GM12872 (cell line): ENCODE results near the gene POLR2A.

ENCODE experiments used
- CTCF ChIP-seq: IDR thresholded peaks from 3 replicates; pipeline ENCODE4 v1.5.1; 2011; ENCODE audit warnings: low read depth, mild to moderate bottlenecking, low read length, moderate library complexity; ENCODE audit not compliant: insufficient read depth

The POLR2A gene

GRCh38 chr17:7463372-7463846, 20.8 kb upstream of the POLR2A start:
- no peak for TF ChIP-seq CTCF

DNA sequence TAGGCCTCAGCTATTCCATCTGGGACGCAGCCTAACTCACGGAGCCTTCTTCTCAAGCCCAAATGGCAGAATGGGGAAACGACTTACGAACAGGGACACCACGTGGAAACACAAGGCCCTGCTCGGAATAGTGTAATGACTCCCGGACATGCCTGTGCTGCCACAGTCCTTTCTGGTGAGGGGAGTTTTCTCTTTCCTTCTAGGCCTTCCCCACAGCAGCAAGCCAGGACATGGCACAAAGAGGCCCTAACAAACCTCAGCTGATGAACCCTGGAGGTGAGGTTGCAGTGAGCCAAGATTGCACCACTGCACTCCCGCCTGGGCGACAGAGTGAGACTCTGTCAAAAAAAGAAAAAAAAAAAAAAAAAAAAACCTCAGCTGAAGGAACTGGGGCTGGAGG, 20.1 kb upstream of the POLR2A start:
- TF ChIP-seq CTCF = no peak

DNA sequence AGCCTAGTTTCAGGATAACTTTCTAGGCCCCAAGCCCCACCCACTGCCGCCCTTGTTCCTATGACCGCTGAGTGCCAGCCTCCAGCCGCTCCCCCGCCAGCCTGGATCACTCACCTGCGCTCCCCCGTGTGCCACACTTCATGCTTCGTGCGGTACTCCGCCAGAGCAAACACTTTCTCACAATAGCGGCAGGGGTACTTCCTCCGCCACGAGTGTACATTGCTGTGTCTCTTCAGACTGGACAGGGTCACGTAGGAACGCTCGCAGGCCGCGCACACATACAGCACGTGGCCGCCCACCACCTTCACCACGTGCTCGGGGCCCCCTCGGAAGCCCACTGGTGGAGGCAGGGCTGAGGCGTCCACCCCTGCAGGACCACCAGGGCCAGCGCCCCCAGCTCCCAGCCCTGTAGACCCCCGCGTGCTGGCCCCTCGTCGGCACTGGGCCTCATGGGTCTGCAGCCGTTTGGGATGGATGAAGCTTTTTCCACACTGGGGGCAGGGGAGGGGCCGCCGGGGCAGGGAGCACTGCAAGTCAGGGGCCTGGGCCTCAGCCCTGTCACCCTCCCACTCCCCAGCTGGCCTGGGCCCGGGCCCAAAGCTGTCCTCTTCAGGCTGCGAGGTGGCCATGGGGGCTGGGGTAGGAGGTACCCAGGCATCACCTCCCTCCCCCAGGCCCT, 18.4 kb upstream of the POLR2A start:
- no peak for TF ChIP-seq CTCF

- no peak for TF ChIP-seq CTCF
Measured at GRCh38 chr17:7466318-7466638, 17.9 kb upstream of the POLR2A start.

GRCh38 chr17:7466639-7467341, 17.4 kb upstream of the POLR2A start:
- TF ChIP-seq CTCF = no peak

GRCh38 chr17:7467498-7467897, 16.7 kb upstream of the POLR2A start:
- no peak for TF ChIP-seq CTCF

DNA sequence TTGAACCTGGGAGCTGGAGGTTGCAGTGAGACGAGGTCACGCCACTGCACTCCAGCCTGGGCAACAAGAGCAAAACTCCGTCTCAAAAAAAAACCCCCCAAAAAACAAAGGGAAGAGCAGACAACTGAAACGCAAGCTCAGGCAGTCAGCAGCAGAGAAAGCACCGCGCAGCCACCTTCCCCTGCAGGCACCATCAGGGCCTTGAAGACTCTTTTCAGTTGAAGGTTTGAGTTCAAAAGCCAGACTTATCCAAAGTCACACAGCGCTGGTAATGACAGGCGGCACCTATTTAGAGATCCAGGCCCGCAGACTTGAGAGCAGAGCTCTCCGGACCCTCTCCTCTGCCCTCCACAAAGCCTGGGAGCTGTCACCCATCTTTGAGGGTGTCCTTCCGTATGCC, 15.9 kb upstream of the POLR2A start:
- no peak for TF ChIP-seq CTCF
